Measurements from ENCODE around the gene NID2.

The NID2 gene

GRCh38 chr14:52080808-52081755 lies 12.2 kb upstream of the NID2 start:
- in situ Hi-C loops (cut with MboI; ENCODE audit: low pct_unique_long_range_greater_than_20kb, low sequenced_read_pairs, unreplicated experiment), result no loop called here
- no peak for DNase-seq (ENCODE audit: low spot score)
- TF ChIP-seq CTCF (IDR thresholded peaks at IDR 0.05; ENCODE audit: extremely low read depth, insufficient read depth, missing control alignments), result no peak

- in situ Hi-C loops (cut with MboI; ENCODE audit: low pct_unique_long_range_greater_than_20kb, low sequenced_read_pairs, unreplicated experiment), result no loop called here
- DNase-seq (ENCODE audit: low spot score), result no peak
- no peak for TF ChIP-seq CTCF (IDR thresholded peaks at IDR 0.05; ENCODE audit: extremely low read depth, insufficient read depth, missing control alignments)
These were observed 11.4 kb upstream of the NID2 start for GRCh38 chr14:52080158-52080800.

GRCh38 chr14:52079239-52079959 lies 10.5 kb upstream of the NID2 start:
- no peak for DNase-seq (ENCODE audit: low spot score)
- TF ChIP-seq CTCF (IDR thresholded peaks at IDR 0.05; ENCODE audit: extremely low read depth, insufficient read depth, missing control alignments), result no peak
- in situ Hi-C loops (cut with MboI; ENCODE audit: low pct_unique_long_range_greater_than_20kb, low sequenced_read_pairs, unreplicated experiment), result no loop called here

GRCh38 chr14:52078721-52079120 lies 9.9 kb upstream of the NID2 start:
- in situ Hi-C loops (cut with MboI; ENCODE audit: low pct_unique_long_range_greater_than_20kb, low sequenced_read_pairs, unreplicated experiment), result no loop called here
- DNase-seq (ENCODE audit: low spot score), result no peak
- no peak for TF ChIP-seq CTCF (IDR thresholded peaks at IDR 0.05; ENCODE audit: extremely low read depth, insufficient read depth, missing control alignments)

- TF ChIP-seq CTCF (IDR thresholded peaks at IDR 0.05; ENCODE audit: extremely low read depth, insufficient read depth, missing control alignments), result no peak
- no peak for DNase-seq (ENCODE audit: low spot score)
- in situ Hi-C loops (cut with MboI; ENCODE audit: low pct_unique_long_range_greater_than_20kb, low sequenced_read_pairs, unreplicated experiment), result no loop called here
These were observed 9.3 kb upstream of the NID2 start for GRCh38 chr14:52078095-52078531.

GRCh38 chr14:52077256-52077979 lies 8.6 kb upstream of the NID2 start:
- no peak for TF ChIP-seq CTCF (IDR thresholded peaks at IDR 0.05; ENCODE audit: extremely low read depth, insufficient read depth, missing control alignments)
- DNase-seq (ENCODE audit: low spot score), result no peak
- in situ Hi-C loops (cut with MboI; ENCODE audit: low pct_unique_long_range_greater_than_20kb, low sequenced_read_pairs, unreplicated experiment), result no loop called here
